ENCODE data around the gene PDE4D.

The PDE4D gene

GRCh38 chr5:59525957-59526356 is 367.6 kb downstream of the PDE4D start:
- ATAC-seq = peak; percentile 40; the same call in 2 of the 3 replicates
- no peak for TF ChIP-seq PATZ1 (CRISPR knock-in tag; IDR thresholded peaks at IDR 0.05; ENCODE audit: borderline replicate concordance)
- no peak for TF ChIP-seq ZNF8 (CRISPR knock-in tag; IDR thresholded peaks at IDR 0.05)
- no peak for TF ChIP-seq ISL1 (CRISPR knock-in tag; IDR thresholded peaks at IDR 0.05)
- no peak for TF ChIP-seq TCF4 (CRISPR knock-in tag; IDR thresholded peaks at IDR 0.05; ENCODE audit: borderline replicate concordance)
- TF ChIP-seq ZC3H10 (CRISPR knock-in tag; IDR thresholded peaks at IDR 0.05) = no peak

- ATAC-seq = no peak
Observed at GRCh38 chr5:59525311-59525710, 368.2 kb downstream of the PDE4D start.

DNA sequence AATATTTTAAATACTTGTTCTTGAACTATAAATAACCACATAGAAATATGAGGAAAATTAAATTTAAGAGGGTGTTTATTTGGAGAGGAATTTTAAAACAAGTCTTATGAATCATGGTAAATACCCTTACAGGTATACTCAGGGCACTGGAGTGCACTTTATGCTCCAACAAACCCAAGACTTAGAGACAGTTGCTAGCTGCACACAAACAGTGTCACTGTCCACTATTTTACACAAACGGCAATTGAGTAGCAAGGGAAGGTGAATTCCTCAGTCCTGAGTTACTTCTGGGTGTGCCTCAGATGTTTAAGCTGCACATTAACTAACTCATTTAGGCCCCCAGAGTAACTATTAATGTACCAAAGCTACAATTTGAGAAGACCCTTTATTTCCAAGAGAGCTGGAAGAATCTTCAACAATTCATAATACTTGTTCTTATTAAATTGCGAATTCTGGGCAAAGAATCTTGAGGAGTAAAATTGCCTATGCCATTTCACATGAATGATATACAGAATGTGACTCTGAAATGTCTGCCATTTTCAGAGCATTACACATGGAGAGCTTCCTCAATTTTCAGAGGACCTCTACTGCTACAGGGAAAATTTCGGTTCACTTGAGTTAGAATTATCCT is 371.2 kb downstream of the PDE4D start:
- no peak; the same call in 2 of the 3 replicates for ATAC-seq
- TF ChIP-seq ZNF8 (CRISPR knock-in tag; IDR thresholded peaks at IDR 0.05) (no peak), CSDC2 (CRISPR knock-in tag; IDR thresholded peaks at IDR 0.05) (no peak), ZNF70 (CRISPR knock-in tag; IDR thresholded peaks at IDR 0.05) (no peak), GLIS3 (CRISPR knock-in tag; IDR thresholded peaks at IDR 0.05) (no peak), PATZ1 (CRISPR knock-in tag; IDR thresholded peaks at IDR 0.05; ENCODE audit: borderline replicate concordance) (no peak), TCF4 (CRISPR knock-in tag; IDR thresholded peaks at IDR 0.05; ENCODE audit: borderline replicate concordance) (no peak), BACH2 (CRISPR knock-in tag; IDR thresholded peaks at IDR 0.05; ENCODE audit: borderline replicate concordance) (no peak), ZC3H10 (CRISPR knock-in tag; IDR thresholded peaks at IDR 0.05) (no peak), OSR1 (CRISPR knock-in tag; IDR thresholded peaks at IDR 0.05) (no peak), TOX (CRISPR knock-in tag; IDR thresholded peaks at IDR 0.05; ENCODE audit: borderline replicate concordance) (no peak), ZNF565 (CRISPR knock-in tag; conservative IDR thresholded peaks at IDR 0.05; ENCODE audit: low read depth) (no peak), ZFP30 (CRISPR knock-in tag; IDR thresholded peaks at IDR 0.05) (no peak), POU6F1 (CRISPR knock-in tag; IDR thresholded peaks at IDR 0.05; ENCODE audit: borderline replicate concordance, low read depth) (no peak), ESRRG (CRISPR knock-in tag; IDR thresholded peaks at IDR 0.05) (no peak)

More at GRCh38 chr5:59525311-59525710, 368.2 kb downstream of the PDE4D start:
- TF ChIP-seq CREB5 (CRISPR knock-in tag; IDR thresholded peaks at IDR 0.05; ENCODE audit: low read depth) (no peak), ESRRG (CRISPR knock-in tag; IDR thresholded peaks at IDR 0.05) (no peak), ZFP30 (CRISPR knock-in tag; IDR thresholded peaks at IDR 0.05) (no peak), ZNF565 (CRISPR knock-in tag; conservative IDR thresholded peaks at IDR 0.05; ENCODE audit: low read depth) (no peak), ARNTL (CRISPR knock-in tag; IDR thresholded peaks at IDR 0.05; ENCODE audit: borderline replicate concordance, low read depth) (no peak), POU6F1 (CRISPR knock-in tag; IDR thresholded peaks at IDR 0.05; ENCODE audit: borderline replicate concordance, low read depth) (no peak), CSDC2 (CRISPR knock-in tag; IDR thresholded peaks at IDR 0.05) (no peak), SNAI2 (CRISPR knock-in tag; IDR thresholded peaks at IDR 0.05) (no peak), ZNF70 (CRISPR knock-in tag; IDR thresholded peaks at IDR 0.05) (no peak), ISL1 (CRISPR knock-in tag; IDR thresholded peaks at IDR 0.05) (no peak)
- TF ChIP-seq, protein P1, sequence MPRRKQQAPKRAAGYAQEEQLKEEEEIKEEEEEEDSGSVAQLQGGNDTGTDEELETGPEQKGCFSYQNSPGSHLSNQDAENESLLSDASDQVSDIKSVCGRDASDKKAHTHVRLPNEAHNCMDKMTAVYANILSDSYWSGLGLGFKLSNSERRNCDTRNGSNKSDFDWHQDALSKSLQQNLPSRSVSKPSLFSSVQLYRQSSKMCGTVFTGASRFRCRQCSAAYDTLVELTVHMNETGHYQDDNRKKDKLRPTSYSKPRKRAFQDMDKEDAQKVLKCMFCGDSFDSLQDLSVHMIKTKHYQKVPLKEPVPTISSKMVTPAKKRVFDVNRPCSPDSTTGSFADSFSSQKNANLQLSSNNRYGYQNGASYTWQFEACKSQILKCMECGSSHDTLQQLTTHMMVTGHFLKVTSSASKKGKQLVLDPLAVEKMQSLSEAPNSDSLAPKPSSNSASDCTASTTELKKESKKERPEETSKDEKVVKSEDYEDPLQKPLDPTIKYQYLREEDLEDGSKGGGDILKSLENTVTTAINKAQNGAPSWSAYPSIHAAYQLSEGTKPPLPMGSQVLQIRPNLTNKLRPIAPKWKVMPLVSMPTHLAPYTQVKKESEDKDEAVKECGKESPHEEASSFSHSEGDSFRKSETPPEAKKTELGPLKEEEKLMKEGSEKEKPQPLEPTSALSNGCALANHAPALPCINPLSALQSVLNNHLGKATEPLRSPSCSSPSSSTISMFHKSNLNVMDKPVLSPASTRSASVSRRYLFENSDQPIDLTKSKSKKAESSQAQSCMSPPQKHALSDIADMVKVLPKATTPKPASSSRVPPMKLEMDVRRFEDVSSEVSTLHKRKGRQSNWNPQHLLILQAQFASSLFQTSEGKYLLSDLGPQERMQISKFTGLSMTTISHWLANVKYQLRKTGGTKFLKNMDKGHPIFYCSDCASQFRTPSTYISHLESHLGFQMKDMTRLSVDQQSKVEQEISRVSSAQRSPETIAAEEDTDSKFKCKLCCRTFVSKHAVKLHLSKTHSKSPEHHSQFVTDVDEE (CRISPR knock-in tag; IDR thresholded peaks at IDR 0.05) = no peak

Measured in SK-N-SH treated with all-trans-retinoic acid at 6 μM for 48 hours (cell line).